Sigmoid colon (tissue), 7 donors: ENCODE results near the gene TMTC2. TPM values are rescaled to one million over a fixed set of nuclear protein-coding genes. Genes with fewer than 3 reads are reported as not detected.

Experiments
- DNase-seq: peaks from one replicate; pipeline ENCODE4 v3.0.0-alpha.2; 2019
- H3K27ac ChIP-seq, 4 donors: fragments of 200-600 bp; sonication (generic); one replicate each; pipeline ENCODE4 v1.5.1; 2016 to 2019; ENCODE audit warnings: mild to moderate bottlenecking in 1 of 4
- H3K27me3 ChIP-seq, 3 donors: fragments of 200-600 bp; sonication (generic); one replicate each; pipeline ENCODE4 v1.5.1; 2019; ENCODE audit warnings: mild to moderate bottlenecking in 1 of 3
- H3K36me3 ChIP-seq, 4 donors: fragments of 200-600 bp; sonication (generic); one replicate each; pipeline ENCODE4 v1.5.1; 2016 to 2019
- H3K4me1 ChIP-seq, 4 donors: fragments of 200-600 bp; sonication (generic); one replicate each; pipeline ENCODE4 v1.5.1; 2017 to 2019
- H3K4me3 ChIP-seq, 4 donors: fragments of 200-600 bp; sonication (generic); one replicate each; pipeline ENCODE4 v1.5.1; 2017 to 2019; ENCODE audit warnings: mild to moderate bottlenecking in 2 of 4, moderate library complexity in 1 of 4
- H3K9me3 ChIP-seq, 4 donors: fragments of 200-600 bp in 3 of 4; sonication (generic) in 3 of 4; one replicate each; pipeline versions ENCODE4 v1.5.1 to v1.6.1; 2013 to 2019
- CTCF ChIP-seq, 4 experiments: fragments of 450-650 bp in 3 of 4; fragments of 200-600 bp in 1 of 4; IDR thresholded peaks; one replicate each; pipeline ENCODE4 v1.5.1; 2016 to 2019; ENCODE audit warnings: antibody characterized with exemption in 4 of 4, mild to moderate bottlenecking in 3 of 4, moderate library complexity in 2 of 4
- EP300 ChIP-seq, 4 donors: sonication (generic); formaldehyde crosslinking; IDR thresholded peaks; one replicate each; pipeline ENCODE4 v1.6.1; 2017; ENCODE audit warnings: antibody characterized with exemption in 4 of 4
- POLR2A ChIP-seq, 2 donors: fragments of 450-650 bp; IDR thresholded peaks; one replicate each; pipeline ENCODE4 v1.6.1; 2016; ENCODE audit warnings: antibody characterized with exemption in 2 of 2, mild to moderate bottlenecking in 2 of 2, moderate library complexity in 2 of 2
- POLR2AphosphoS5 ChIP-seq, 4 donors: sonication (generic); formaldehyde crosslinking; IDR thresholded peaks; one replicate each; pipeline ENCODE4 v1.6.1; 2017; ENCODE audit warnings: antibody characterized with exemption in 4 of 4
- WGBS, 2 donors: extraction: QIAGEN DNeasy Blood & Tissue Kit; methylation state at CpG; one replicate each; pipeline ENCODE4 v1.1.7; 2013; 5-methylcytosine and 5-hydroxymethylcytosine counted together
- intact Hi-C: fragments of 100-400 bp; cut with DNase I; formaldehyde crosslinking; loops from one replicate; pipeline ENCODE4 v1.15.1; 2023
- polyA plus RNA-seq, 3 donors: library from polyadenylated mRNA; stranded (reverse); fragments of 200-250 nt; gene quantifications; one replicate each; pipeline ENCODE4 v1.2.3, GENCODE V29; 2013
- total RNA-seq, 4 donors: library from RNA; depleted of rRNA; stranded (reverse); fragments of >200 nt; gene quantifications; one replicate each; pipeline ENCODE4 v1.1.0, GENCODE V29; 2016
- donor health status: healthy with polysubstance abuse.
- donor health status: Bipolar disorder and iron deficiency.
- donor health status: healthy.

TMTC2 gene
- total and polyA plus RNA-seq, 7 donors: 1.2 to 74.4 (median 61.2) TPM

GRCh38 chr12:82805812-82806497 lies 119.2 kb downstream of the TMTC2 start:
- H3K36me3 ChIP-seq: no peaks in the 10 kb centered on the region
- intact Hi-C loops: no loop called here
- H3K27me3 ChIP-seq: no peaks in the 10 kb centered on the region
- no peaks in the 10 kb centered on the region for H3K9me3 ChIP-seq
- WGBS, 2 donors: 91 to 93% methylated on average over 4 of the region's 4 CpGs
- peaks cover 0 to 8% (median 3%) of the 10 kb centered on the region in 4 donors for H3K4me1 ChIP-seq
- no peak overlapping the region for H3K4me3 ChIP-seq
- no peak for DNase-seq
- TF ChIP-seq POLR2AphosphoS5 (IDR thresholded peaks at IDR 0.05): no peak
- TF ChIP-seq CTCF (IDR thresholded peaks at IDR 0.05): no peak
- TF ChIP-seq POLR2A (IDR thresholded peaks at IDR 0.05): no peak
- TF ChIP-seq EP300 (IDR thresholded peaks at IDR 0.05): no peak
- no peak overlapping the region for H3K27ac ChIP-seq

GRCh38 chr12:82807132-82807737 lies 120.5 kb downstream of the TMTC2 start:
- Histone ChIP-seq H3K4me3 (no peak overlapping the region), H3K4me1 (peaks cover 0 to 13% (median 5%) of the 10 kb centered on the region in 4 donors), H3K27me3 (no peaks in the 10 kb centered on the region), H3K36me3 (no peaks in the 10 kb centered on the region), H3K27ac (no peak overlapping the region), H3K9me3 (no peaks in the 10 kb centered on the region)
- TF ChIP-seq POLR2AphosphoS5 (IDR thresholded peaks at IDR 0.05): no peak
- no peak for TF ChIP-seq EP300 (IDR thresholded peaks at IDR 0.05)
- no peak for TF ChIP-seq POLR2A (IDR thresholded peaks at IDR 0.05)
- no peak for TF ChIP-seq CTCF (IDR thresholded peaks at IDR 0.05)
- DNase-seq: no peak
- intact Hi-C loops: no loop called here

GRCh38 chr12:82810568-82810967 lies 123.9 kb downstream of the TMTC2 start:
- no peak overlapping the region for H3K4me3 ChIP-seq
- no peak for DNase-seq
- 86 to 88% methylated on average over 5 of the region's 5 CpGs for WGBS, 2 donors

GRCh38 chr12:82817368-82817767 lies 130.7 kb downstream of the TMTC2 start:
- Histone ChIP-seq H3K4me3 (no peak overlapping the region), H3K36me3 (peaks cover 0 to 8% (median 0%) of the 10 kb centered on the region in 4 donors), H3K9me3 (no peaks in the 10 kb centered on the region), H3K27ac (peak overlapping the region in 1 of 4 donors; percentile 32), H3K27me3 (no peaks in the 10 kb centered on the region), H3K4me1 (peaks cover 0 to 29% (median 14%) of the 10 kb centered on the region in 4 donors)
- intact Hi-C loops: no loop called here
- DNase-seq: no peak
- TF ChIP-seq POLR2AphosphoS5 (IDR thresholded peaks at IDR 0.05): no peak

More at GRCh38 chr12:82810568-82810967, 123.9 kb downstream of the TMTC2 start:
- TF ChIP-seq POLR2AphosphoS5 (IDR thresholded peaks at IDR 0.05) (no peak), EP300 (IDR thresholded peaks at IDR 0.05) (no peak), POLR2A (IDR thresholded peaks at IDR 0.05) (no peak), CTCF (IDR thresholded peaks at IDR 0.05) (no peak)
- Histone ChIP-seq H3K4me1 (peaks cover 0 to 24% (median 9%) of the 10 kb centered on the region in 4 donors), H3K27ac (no peak overlapping the region), H3K36me3 (peaks cover 0 to 5% (median 0%) of the 10 kb centered on the region in 4 donors), H3K27me3 (no peaks in the 10 kb centered on the region), H3K9me3 (no peaks in the 10 kb centered on the region)
- intact Hi-C loops: no loop called here

GRCh38 chr12:82818271-82819035 lies 131.7 kb downstream of the TMTC2 start:
- H3K9me3 ChIP-seq: no peaks in the 10 kb centered on the region
- 97 to 100% methylated on average over 1 of the region's 1 CpG for WGBS, 2 donors

More at GRCh38 chr12:82818271-82819035, 131.7 kb downstream of the TMTC2 start:
- H3K27me3 ChIP-seq: no peaks in the 10 kb centered on the region
- H3K27ac ChIP-seq: no peak overlapping the region
- H3K4me3 ChIP-seq: no peak overlapping the region
- peaks cover 0 to 8% (median 0%) of the 10 kb centered on the region in 4 donors for H3K36me3 ChIP-seq
- peaks cover 0 to 20% (median 8%) of the 10 kb centered on the region in 4 donors for H3K4me1 ChIP-seq
- no peak for DNase-seq
- TF ChIP-seq EP300 (IDR thresholded peaks at IDR 0.05) (no peak), POLR2A (IDR thresholded peaks at IDR 0.05) (no peak), CTCF (IDR thresholded peaks at IDR 0.05) (no peak), POLR2AphosphoS5 (IDR thresholded peaks at IDR 0.05) (no peak)
- intact Hi-C loops: no loop called here
